ELF-1 (cell line): ENCODE results near the gene ABCC3.

Source experiments
- DNase-seq: peaks from one replicate; pipeline ENCODE4 v3.0.0-alpha.2; 2016; ENCODE audit warnings: low read depth, low spot score

The ABCC3 gene

GRCh38 chr17:50627036-50627781 is 7.5 kb upstream of the ABCC3 start:
- DNase-seq, result no peak

- DNase-seq, result peak; percentile 70
Measured at GRCh38 chr17:50627782-50628601, 6.7 kb upstream of the ABCC3 start.

GRCh38 chr17:50629902-50630301 is 4.8 kb upstream of the ABCC3 start:
- no peak for DNase-seq

- DNase-seq, result peak; percentile 67
Measured at GRCh38 chr17:50630524-50631194, 4.0 kb upstream of the ABCC3 start.

- DNase-seq, result no peak
Measured at GRCh38 chr17:50631195-50631907, 3.3 kb upstream of the ABCC3 start.

- DNase-seq, result no peak
Measured at GRCh38 chr17:50631908-50632571, 2.6 kb upstream of the ABCC3 start.

- no peak for DNase-seq
Measured at GRCh38 chr17:50632637-50633036, 2.0 kb upstream of the ABCC3 start.

- no peak for DNase-seq
Measured at GRCh38 chr17:50633683-50634082, 998 bp upstream of the ABCC3 start.

- no peak for DNase-seq
Measured at GRCh38 chr17:50634915-50635731, 442 bp downstream of the ABCC3 start.

GRCh38 chr17:50635732-50635981 is 976 bp downstream of the ABCC3 start:
- no peak for DNase-seq

GRCh38 chr17:50635982-50636803 is 1.5 kb downstream of the ABCC3 start:
- DNase-seq, result no peak

- DNase-seq, result no peak
Measured at GRCh38 chr17:50636804-50637195, 2.1 kb downstream of the ABCC3 start.

- DNase-seq, result no peak
Measured at GRCh38 chr17:50637829-50638605, 3.3 kb downstream of the ABCC3 start.

GRCh38 chr17:50638606-50638965 is 3.9 kb downstream of the ABCC3 start:
- DNase-seq, result no peak

- DNase-seq, result peak; percentile 65
Measured at GRCh38 chr17:50638966-50639713, 4.5 kb downstream of the ABCC3 start.

GRCh38 chr17:50640686-50641351 is 6.1 kb downstream of the ABCC3 start:
- no peak for DNase-seq

- DNase-seq, result no peak
Measured at GRCh38 chr17:50641357-50641756, 6.7 kb downstream of the ABCC3 start.
